Prostate gland (tissue), 2 donors: Measurements from ENCODE around the gene TK1.

Source experiments
- CTCF ChIP-seq, 4 experiments: fragments of 200-600 bp in 2 of 4; fragments of 450-650 bp in 2 of 4; sonication (generic) in 2 of 4; IDR thresholded peaks; 1 replicate in 3 of 4; 2 replicates in 1 of 4; pipeline ENCODE4 v1.5.1; 2016 to 2019; ENCODE audit warnings: antibody characterized with exemption in 4 of 4, mild to moderate bottlenecking in 2 of 4, moderate library complexity in 2 of 4
- POLR2A ChIP-seq: fragments of 450-650 bp; IDR thresholded peaks from one replicate; pipeline ENCODE4 v1.6.1; 2016; ENCODE audit warnings: antibody characterized with exemption, mild to moderate bottlenecking
- POLR2AphosphoS5 ChIP-seq: sonication (generic); formaldehyde crosslinking; IDR thresholded peaks from one replicate; pipeline ENCODE4 v1.6.1; 2017; ENCODE audit warnings: antibody characterized with exemption

- no peak for TF ChIP-seq CTCF (IDR thresholded peaks at IDR 0.05)
- no peak for TF ChIP-seq POLR2AphosphoS5
- TF ChIP-seq POLR2A = no peak
Observed at GRCh38 chr17:78130437-78131101, 56.3 kb downstream of the TK1 start, which contains the start of gene TMC8.
